HEK293 (cell line): ENCODE data around the gene OMD.

Experiments used
- BCL11A ChIP-seq: fragments of 450-650 bp; formaldehyde crosslinking; IDR thresholded peaks from 2 replicates; pipeline ENCODE4 v1.5.1; 2016; ENCODE audit warnings: low read depth, missing biosample characterization, missing genetic modification characterization
- KLF1 ChIP-seq: fragments of 450-650 bp; formaldehyde crosslinking; IDR thresholded peaks from 2 replicates; pipeline ENCODE4 v1.5.1; 2016; ENCODE audit warnings: missing biosample characterization, missing genetic modification characterization
- KLF8 ChIP-seq: fragments of 450-650 bp; formaldehyde crosslinking; IDR thresholded peaks from 2 replicates; pipeline ENCODE4 v1.5.1; 2016; ENCODE audit warnings: missing biosample characterization, missing genetic modification characterization
- OSR2 ChIP-seq: fragments of 450-650 bp; formaldehyde crosslinking; IDR thresholded peaks from 2 replicates; pipeline ENCODE4 v1.5.1; 2016; ENCODE audit warnings: missing biosample characterization, missing genetic modification characterization
- ZFP69B ChIP-seq: fragments of 450-650 bp; formaldehyde crosslinking; IDR thresholded peaks from 2 replicates; pipeline ENCODE4 v1.5.1; 2016; ENCODE audit warnings: missing biosample characterization, missing genetic modification characterization
- ZNF311 ChIP-seq: fragments of 450-650 bp; formaldehyde crosslinking; IDR thresholded peaks from 2 replicates; pipeline ENCODE4 v1.5.1; 2017; ENCODE audit warnings: missing biosample characterization, missing genetic modification characterization, borderline replicate concordance
- ZNF549 ChIP-seq: fragments of 450-650 bp; IDR thresholded peaks from 2 replicates; pipeline ENCODE4 v1.5.1; 2018; ENCODE audit warnings: missing biosample characterization, missing genetic modification characterization, mild to moderate bottlenecking, inconsistent platforms, moderate library complexity
- ZNF610 ChIP-seq: fragments of 450-650 bp; formaldehyde crosslinking; IDR thresholded peaks from 2 replicates; pipeline ENCODE4 v1.5.1; 2016; ENCODE audit warnings: missing biosample characterization, missing genetic modification characterization, borderline replicate concordance
- ZNF776 ChIP-seq: fragments of 450-650 bp; formaldehyde crosslinking; IDR thresholded peaks from 2 replicates; pipeline ENCODE4 v1.5.0; 2017; ENCODE audit warnings: missing biosample characterization, missing genetic modification characterization, borderline replicate concordance
- TF ChIP-seq, protein P1 (sequence below): fragments of 450-650 bp; formaldehyde crosslinking; IDR thresholded peaks from 2 replicates; pipeline ENCODE4 v1.5.1; 2016; ENCODE audit warnings: missing biosample characterization, missing genetic modification characterization
- TF ChIP-seq, protein P2 (sequence below): fragments of 450-650 bp; formaldehyde crosslinking; IDR thresholded peaks from 2 replicates; pipeline ENCODE4 v1.5.1; 2016; ENCODE audit warnings: missing biosample characterization, missing genetic modification characterization

DNA sequence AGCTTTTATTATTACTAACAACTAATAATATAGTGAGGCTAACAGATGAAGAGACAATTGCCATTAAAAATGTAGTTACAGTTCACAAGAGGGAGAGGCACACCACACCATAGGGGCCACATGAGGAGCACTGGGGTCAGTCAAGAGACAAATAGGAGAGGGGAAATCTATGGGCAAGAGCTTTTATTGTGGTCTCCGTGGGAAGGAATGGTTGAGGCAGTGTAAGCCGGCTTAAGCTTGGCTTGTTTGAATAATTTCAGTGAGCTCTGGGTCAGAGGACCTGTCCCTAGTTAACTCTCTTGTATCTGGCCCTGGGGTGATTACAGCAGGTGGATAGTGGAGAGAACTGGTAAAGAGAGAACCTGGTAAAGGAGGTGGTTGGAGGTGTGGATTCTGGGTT, 55.2 kb downstream of the OMD start:
- TF ChIP-seq, protein P1, sequence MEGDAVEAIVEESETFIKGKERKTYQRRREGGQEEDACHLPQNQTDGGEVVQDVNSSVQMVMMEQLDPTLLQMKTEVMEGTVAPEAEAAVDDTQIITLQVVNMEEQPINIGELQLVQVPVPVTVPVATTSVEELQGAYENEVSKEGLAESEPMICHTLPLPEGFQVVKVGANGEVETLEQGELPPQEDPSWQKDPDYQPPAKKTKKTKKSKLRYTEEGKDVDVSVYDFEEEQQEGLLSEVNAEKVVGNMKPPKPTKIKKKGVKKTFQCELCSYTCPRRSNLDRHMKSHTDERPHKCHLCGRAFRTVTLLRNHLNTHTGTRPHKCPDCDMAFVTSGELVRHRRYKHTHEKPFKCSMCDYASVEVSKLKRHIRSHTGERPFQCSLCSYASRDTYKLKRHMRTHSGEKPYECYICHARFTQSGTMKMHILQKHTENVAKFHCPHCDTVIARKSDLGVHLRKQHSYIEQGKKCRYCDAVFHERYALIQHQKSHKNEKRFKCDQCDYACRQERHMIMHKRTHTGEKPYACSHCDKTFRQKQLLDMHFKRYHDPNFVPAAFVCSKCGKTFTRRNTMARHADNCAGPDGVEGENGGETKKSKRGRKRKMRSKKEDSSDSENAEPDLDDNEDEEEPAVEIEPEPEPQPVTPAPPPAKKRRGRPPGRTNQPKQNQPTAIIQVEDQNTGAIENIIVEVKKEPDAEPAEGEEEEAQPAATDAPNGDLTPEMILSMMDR (tag by site-specific recombination), result no peak
- TF ChIP-seq KLF1, result no peak
- TF ChIP-seq BCL11A (tag by site-specific recombination), result no peak
- TF ChIP-seq KLF8, result no peak
- TF ChIP-seq, protein P2, sequence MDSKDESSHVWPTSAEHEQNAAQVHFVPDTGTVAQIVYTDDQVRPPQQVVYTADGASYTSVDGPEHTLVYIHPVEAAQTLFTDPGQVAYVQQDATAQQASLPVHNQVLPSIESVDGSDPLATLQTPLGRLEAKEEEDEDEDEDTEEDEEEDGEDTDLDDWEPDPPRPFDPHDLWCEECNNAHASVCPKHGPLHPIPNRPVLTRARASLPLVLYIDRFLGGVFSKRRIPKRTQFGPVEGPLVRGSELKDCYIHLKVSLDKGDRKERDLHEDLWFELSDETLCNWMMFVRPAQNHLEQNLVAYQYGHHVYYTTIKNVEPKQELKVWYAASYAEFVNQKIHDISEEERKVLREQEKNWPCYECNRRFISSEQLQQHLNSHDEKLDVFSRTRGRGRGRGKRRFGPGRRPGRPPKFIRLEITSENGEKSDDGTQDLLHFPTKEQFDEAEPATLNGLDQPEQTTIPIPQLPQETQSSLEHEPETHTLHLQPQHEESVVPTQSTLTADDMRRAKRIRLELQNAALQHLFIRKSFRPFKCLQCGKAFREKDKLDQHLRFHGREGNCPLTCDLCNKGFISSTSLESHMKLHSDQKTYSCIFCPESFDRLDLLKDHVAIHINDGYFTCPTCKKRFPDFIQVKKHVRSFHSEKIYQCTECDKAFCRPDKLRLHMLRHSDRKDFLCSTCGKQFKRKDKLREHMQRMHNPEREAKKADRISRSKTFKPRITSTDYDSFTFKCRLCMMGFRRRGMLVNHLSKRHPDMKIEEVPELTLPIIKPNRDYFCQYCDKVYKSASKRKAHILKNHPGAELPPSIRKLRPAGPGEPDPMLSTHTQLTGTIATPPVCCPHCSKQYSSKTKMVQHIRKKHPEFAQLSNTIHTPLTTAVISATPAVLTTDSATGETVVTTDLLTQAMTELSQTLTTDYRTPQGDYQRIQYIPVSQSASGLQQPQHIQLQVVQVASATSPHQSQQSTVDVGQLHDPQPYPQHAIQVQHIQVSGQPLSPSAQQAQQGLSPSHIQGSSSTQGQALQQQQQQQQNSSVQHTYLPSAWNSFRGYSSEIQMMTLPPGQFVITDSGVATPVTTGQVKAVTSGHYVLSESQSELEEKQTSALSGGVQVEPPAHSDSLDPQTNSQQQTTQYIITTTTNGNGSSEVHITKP (tag by site-specific recombination), result no peak
- no peak for TF ChIP-seq ZNF311 (tag by site-specific recombination)
- TF ChIP-seq ZNF549, result no peak
- TF ChIP-seq ZNF776, result no peak
- no peak for TF ChIP-seq OSR2 (tag by site-specific recombination)
- TF ChIP-seq ZFP69B (tag by site-specific recombination), result no peak
- no peak for TF ChIP-seq ZNF610
